GM18498 (cell line): ENCODE data around the gene MAP3K14.
A peak's percentile ranks its signal among the peaks of the same experiment; 100 is the strongest.
"Not testable (repeated sequence)": the region's sequence is repeated elsewhere in the genome, so short reads cannot be mapped to it uniquely, and the experiment has no call there.

Source experiments
- ATAC-seq: cut with Tn5 transposase; IDR thresholded peaks from one replicate; pipeline ENCODE4 v1.9.1; 2021; ENCODE audit warnings: mild to moderate bottlenecking, moderate library complexity; ENCODE audit not compliant: unreplicated experiment

Gene MAP3K14

GRCh38 chr17:45316434-45317110 lies at the start of gene MAP3K14:
Gene MAP3K14 (minus strand): TSS chr17:45317020. CDS start chr17:45290745, 26,275 bp downstream.
- ATAC-seq = peak; percentile 29

DNA sequence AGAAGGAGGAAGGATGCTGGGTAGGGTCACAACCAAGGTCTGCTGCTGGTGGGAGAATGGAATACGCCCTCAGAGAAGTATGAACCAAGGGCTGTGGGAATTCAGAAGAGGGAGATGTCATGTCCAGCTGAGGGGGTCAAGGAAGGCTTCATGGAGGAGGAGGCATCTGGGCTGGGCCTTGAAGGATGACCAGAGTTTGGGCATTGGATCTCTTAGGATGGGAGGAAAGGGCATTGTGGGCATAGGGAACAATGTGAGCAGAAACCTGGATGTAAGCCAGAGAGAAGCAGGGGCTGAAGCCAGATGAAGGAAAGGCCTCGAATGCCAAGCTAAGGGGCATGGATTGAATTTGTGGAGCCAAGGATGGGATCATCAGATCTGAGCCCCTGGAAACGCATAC lies 49.2 kb upstream of the MAP3K14 start:
- ATAC-seq = no peak

DNA sequence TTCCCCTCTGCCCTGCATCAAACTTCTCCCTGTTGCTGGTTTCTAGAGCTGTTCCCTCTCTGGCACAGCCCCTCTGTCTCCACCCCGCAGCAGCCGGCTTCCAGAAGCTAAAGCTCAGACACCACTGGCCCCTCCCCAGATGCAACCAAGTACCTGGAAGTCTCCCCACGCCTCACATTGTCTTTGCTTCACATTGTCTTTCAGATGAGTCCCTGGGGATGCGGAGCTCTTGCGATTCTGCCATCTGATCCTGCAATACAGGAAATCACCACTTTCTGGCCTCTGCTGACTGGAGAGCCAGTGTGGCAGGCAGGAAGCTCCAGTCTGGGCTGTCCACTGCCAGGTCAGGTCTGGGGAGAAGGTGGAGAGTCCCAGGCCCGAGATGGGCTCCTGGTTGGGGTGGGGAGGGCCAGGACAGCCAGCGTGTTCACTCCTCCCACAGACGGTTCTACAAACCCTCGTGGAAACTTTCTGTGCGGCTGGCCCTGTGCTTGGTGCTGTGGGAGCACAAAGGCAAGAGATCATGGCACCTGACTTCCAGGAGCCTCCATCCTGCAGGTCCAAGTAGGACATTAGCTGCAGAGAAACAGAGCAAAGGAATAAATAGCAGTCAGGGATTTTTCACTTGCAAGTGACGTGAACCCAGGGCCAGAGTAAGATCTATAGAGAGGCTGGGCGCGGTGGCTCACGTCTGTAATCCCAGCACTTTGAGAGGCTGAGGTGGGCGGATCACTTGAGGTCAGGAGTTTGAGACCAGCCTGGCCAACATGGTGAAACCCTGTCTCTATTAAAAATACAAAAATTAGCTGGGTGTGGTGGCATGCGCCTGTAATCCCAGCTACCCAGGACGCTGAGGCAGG lies 47.9 kb upstream of the MAP3K14 start:
- ATAC-seq = no peak

DNA sequence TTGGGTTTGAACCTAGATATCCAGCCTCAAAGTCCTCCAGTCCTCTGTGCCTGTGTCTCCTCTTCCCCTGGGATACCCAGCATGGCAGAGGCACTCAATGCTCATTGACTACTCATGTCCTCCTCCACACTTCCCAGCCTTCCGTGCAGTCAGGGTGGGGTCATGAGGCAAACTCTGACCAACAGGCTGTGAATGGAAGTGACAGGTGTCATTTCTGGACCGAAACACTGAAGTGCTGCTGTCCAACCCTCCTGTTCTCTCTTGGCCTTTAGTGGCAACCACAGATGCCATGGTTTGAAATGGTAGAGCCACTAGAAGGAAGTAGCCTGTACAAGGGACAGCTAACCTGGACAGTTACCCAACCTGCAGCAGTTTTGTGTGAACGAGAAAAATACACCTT lies 46.7 kb upstream of the MAP3K14 start:
- no peak for ATAC-seq

DNA sequence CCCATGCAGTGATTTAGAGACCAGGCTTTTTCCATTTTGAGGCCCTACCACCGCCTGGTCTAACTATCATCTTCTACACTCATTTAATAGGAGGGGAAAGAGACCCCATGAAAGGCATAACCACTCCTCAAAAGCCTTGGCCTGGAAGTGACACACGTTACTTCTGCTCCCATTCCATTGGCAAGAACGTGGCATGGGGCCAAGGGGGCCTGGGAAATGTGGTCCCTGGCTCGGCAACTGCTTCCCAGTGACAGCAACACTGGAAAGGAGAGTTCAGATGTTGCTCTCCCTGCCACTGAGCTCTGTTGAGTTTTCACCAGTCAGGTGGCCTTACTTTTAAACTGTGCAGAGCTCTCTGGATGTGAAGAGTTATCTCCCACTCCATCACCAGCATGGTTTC lies 45.2 kb upstream of the MAP3K14 start:
- ATAC-seq = no peak

- ATAC-seq = no peak
Observed at GRCh38 chr17:45361451-45361850, 44.6 kb upstream of the MAP3K14 start.

GRCh38 chr17:45357364-45357997 lies 40.7 kb upstream of the MAP3K14 start:
- no peak for ATAC-seq

DNA sequence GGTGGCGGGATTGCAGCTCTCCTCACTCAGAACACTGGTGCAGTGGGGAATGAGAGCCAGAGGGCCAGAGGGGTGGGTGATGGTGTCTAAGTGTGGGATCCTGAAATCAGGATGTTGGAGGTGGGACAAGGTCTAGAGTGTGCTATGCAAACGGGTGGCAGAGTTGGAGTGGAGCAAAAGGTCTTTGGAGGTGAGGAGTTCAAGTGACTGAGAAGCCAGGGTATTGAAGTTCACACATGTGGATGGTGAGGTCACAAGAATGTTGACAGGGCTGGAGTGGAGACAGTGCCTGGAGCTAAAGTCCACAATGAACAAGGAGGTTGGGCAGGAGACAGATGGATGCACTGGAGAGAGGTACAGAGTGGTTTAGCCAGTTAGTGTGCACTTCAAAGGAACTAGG lies 38.3 kb upstream of the MAP3K14 start:
- no peak for ATAC-seq

GRCh38 chr17:45353043-45353442 lies 36.2 kb upstream of the MAP3K14 start:
- no peak for ATAC-seq

- no peak for ATAC-seq
Observed at GRCh38 chr17:45351831-45352230, 35.0 kb upstream of the MAP3K14 start.

GRCh38 chr17:45347444-45347843 lies 30.6 kb upstream of the MAP3K14 start:
- no peak for ATAC-seq

- no peak for ATAC-seq
Observed at GRCh38 chr17:45346216-45347015, 29.6 kb upstream of the MAP3K14 start.

GRCh38 chr17:45345554-45346215 lies 28.9 kb upstream of the MAP3K14 start:
- no peak for ATAC-seq

DNA sequence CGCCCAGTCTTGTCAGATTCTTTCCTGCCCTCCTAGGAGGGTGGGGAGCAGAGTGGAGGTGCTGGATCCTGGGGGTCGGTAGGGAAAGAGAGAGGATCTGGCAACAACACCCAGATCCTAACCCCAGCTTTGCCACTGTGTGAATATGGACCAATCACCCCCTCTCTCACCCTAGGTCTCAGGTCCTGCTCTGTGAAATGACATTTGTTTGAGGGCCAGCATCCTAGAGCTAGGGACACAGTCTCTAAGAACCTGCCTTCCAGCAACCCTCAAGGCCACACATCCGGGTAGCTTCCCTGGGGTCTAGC lies 28.4 kb upstream of the MAP3K14 start:
- no peak for ATAC-seq

DNA sequence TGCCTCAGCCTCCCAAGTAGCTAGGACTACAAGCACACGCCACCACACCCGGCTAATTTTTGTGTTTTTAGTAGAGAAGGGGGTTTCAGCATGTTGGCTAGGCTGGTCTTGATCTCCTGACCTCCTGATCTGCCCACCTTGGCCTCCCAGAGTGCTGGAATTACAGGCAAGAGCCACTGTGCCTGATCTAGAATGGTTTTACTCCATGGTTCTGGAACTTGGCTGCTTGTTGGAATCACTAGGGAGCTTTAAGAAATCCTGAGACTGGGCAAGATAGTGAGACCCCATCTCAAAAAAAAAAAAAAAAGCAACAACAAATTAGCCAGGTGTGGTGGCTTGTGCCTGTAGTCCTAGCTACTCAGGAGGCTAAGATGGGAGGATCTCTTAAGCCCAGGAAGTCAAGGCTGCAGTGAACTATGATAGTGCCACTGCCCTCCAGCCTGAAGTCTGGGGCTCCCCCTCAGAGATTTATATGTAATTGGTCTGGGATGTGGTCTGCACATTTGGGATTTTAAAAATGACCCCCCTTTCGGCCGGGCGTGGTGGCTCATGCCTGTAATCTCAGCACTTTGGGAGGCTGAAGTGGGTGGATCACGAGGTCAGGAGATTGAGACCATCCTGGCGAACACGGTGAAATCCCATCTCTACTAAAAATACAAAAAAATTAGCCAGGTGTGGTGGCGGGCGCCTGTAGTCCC lies 27.3 kb upstream of the MAP3K14 start:
- not testable (repeated sequence) for ATAC-seq

- no peak for ATAC-seq
Observed at GRCh38 chr17:45342871-45343526, 26.2 kb upstream of the MAP3K14 start.

DNA sequence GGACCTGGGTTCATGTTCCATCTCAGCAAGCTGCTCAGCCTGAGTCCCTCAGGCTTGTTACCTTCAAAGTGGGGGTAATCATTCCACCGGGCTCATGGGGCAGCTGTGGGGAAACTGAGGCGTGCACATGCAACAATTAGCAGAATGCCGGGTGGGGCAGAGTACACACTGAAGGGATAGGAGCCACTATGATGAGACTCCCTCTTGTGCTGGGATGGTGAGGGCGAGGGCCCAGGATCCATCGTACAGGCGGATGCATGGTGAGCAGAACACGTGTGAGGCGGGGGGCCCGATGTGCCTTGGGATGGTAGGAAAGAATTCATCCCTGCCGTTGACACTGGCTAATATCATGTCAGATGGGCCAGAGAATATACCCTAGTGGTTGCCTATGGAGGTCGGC lies 25.5 kb upstream of the MAP3K14 start:
- no peak for ATAC-seq

DNA sequence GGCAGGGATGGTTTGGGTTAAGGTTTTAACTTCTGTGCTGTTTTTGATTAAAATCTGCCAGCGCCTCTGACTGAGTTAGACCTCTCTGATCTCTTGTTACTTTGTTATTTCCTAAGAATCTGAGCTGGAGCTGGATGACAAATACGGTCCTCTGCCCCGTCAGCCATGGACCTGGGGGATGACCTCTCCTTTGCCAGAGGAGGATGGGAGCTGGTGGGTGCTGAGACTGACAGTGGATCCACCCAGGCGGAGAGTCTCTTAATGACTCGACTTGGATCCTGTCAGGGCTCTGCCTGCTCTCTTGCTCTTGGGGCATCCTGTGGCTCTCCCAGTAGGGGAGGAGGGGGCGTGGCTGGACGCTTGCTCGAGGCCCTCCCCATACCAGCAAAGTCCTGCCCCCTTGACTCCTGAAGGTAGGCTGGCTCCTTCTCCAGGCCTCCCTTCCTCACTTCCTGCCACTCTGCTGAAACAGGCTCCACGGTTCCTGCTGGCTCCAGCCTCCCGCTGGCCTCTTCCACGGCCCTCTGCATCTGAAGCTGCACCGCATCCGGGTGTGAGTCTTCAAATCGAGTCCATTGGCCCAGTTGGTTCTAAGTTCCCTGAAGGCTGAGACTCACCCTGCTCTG lies 24.8 kb upstream of the MAP3K14 start:
- no peak for ATAC-seq
